ENCODE data around the gene TUSC2.

- TF ChIP-seq, protein P1, sequence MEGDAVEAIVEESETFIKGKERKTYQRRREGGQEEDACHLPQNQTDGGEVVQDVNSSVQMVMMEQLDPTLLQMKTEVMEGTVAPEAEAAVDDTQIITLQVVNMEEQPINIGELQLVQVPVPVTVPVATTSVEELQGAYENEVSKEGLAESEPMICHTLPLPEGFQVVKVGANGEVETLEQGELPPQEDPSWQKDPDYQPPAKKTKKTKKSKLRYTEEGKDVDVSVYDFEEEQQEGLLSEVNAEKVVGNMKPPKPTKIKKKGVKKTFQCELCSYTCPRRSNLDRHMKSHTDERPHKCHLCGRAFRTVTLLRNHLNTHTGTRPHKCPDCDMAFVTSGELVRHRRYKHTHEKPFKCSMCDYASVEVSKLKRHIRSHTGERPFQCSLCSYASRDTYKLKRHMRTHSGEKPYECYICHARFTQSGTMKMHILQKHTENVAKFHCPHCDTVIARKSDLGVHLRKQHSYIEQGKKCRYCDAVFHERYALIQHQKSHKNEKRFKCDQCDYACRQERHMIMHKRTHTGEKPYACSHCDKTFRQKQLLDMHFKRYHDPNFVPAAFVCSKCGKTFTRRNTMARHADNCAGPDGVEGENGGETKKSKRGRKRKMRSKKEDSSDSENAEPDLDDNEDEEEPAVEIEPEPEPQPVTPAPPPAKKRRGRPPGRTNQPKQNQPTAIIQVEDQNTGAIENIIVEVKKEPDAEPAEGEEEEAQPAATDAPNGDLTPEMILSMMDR (IDR thresholded peaks at IDR 0.05): no peak
- no peak for TF ChIP-seq POLR2A (IDR thresholded peaks at IDR 0.05)
Measured at GRCh38 chr3:50295553-50296431, 32.2 kb downstream of the TUSC2 start.
